ENCODE measurements around the gene CNIH3.

Gene CNIH3

GRCh38 chr1:224782281-224783000 is 166.3 kb downstream of the CNIH3 start:
- no peak for DNase-seq

- peak; percentile 34 for DNase-seq
Observed at GRCh38 chr1:224783006-224783651, 167.0 kb downstream of the CNIH3 start.

DNA sequence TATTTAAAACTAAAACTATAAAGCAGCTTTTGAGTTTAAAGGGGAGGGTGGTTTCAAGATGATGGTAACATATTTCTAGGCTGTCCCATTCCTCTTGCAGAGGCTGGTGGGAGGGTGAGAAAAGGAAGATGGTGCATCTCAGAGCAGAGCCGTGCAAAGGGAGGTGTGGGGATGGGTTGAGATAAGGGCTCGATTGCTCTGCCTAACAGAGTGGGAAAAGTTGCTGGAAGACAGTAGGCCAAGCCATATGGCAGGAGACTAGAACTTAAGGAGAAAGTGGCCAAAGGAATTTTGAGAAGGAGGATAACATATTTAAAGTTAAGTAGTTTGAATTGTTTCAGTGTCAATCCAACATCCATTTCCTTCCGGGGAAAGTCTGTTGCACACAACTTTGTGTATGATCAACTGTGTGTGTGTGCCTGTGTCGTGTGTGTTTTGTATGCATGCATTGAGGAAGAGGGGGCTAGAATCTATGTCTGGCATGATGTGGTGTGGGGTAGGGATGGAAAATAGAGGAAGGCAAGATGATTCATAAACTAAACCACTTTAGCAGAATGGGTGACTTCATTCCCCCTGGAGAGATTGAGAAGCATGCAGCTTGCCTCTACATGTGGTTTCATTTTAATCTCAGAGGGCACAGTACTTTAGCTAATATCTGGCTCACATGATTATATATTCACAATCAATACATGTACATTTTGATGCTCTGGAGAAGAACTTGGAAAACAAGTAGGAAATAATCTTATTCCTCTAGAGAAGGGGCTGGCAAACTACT is 168.3 kb downstream of the CNIH3 start:
- DNase-seq: no peak

GRCh38 chr1:224785040-224785328 is 168.9 kb downstream of the CNIH3 start:
- no peak for DNase-seq

- DNase-seq: no peak
Observed at GRCh38 chr1:224785622-224786021, 169.5 kb downstream of the CNIH3 start.

GRCh38 chr1:224786533-224787250 is 170.6 kb downstream of the CNIH3 start:
- DNase-seq: no peak

DNA sequence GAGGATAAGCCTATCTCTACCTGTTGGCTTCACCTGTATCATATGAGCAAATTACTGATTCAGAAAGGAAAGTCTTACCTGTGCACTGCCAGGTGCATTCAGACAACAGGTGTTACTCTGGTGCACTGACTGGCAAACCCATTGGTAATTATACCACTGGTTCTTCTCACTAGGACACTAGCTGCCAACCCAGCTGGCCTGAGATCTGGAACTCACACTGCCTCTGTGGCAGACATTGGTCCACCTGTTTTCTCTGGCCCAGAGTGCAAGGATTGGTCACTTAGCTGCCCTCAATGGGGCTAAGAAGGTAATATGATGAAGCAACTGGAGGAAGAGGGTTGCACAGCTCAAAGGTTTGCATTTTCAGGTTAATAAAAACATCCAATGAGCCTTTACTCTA is 173.2 kb downstream of the CNIH3 start:
- DNase-seq: no peak

All from DMS53 (cell line).